GM21619 (cell line): Measurements from ENCODE around the gene PIBF1.
"Not testable (repeated sequence)": the region's sequence is repeated elsewhere in the genome, so short reads cannot be mapped to it uniquely, and the experiment has no call there.

Source experiments
- ATAC-seq: cut with Tn5 transposase; IDR thresholded peaks from one replicate; pipeline ENCODE4 v1.9.1; 2021; ENCODE audit not compliant: unreplicated experiment

PIBF1 gene

DNA sequence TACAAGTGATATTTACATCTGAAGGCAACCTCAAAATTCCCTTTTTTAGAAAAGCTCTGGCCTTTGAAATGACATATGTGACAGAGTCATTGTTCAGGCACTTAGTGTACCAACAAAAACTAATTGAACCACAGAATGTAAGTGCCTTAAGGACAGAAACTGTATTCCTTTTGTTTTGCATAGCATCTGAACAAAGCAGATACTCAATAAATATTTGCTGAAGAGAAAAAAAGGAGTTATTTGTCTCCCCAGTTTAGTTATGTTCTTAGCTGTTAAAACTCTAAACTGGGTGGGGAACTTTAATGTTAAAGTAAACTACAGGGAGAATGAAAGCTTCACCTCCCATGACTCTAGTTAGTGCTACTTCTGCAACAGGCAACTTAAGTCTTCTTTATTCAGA is 220.0 kb downstream of the PIBF1 start:
- ATAC-seq = no peak

DNA sequence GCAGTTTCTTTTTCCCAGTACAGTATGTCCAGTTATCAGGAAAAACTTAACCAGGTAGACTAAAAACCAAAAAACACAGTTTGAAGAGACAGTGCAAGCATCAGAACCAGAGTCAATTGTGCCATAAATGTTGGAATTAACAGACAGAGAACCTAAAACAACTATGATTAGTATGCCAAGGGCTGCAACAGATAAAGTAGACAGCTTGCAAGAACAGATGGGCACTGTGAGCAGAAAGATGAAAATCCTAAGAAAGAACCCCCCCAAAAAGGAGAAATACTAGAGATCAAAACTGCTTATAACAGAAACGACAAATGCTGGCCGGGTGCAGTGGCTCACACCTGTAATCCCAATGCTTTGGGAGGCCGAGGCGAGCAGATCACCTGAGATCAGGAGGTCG is 229.8 kb downstream of the PIBF1 start:
- ATAC-seq = no peak

DNA sequence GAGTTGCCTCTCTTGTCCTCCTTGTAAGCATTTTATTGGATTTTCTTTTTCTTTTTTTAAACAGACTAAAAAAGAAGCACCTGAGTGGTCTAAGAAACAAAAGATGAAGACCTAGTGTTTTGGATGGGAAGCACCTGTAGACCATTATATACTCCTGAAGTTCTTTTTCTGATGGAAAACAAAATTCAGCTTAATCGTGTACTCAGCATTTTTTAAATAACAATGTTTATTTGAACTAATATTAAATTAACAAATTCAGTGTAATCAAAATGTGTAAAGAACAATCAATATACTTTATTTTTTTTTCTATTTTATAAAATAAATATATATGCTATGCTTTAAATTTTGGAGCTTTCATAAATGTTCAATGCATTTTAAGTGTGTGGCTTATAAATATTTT is 233.9 kb downstream of the PIBF1 start:
- no peak for ATAC-seq

DNA sequence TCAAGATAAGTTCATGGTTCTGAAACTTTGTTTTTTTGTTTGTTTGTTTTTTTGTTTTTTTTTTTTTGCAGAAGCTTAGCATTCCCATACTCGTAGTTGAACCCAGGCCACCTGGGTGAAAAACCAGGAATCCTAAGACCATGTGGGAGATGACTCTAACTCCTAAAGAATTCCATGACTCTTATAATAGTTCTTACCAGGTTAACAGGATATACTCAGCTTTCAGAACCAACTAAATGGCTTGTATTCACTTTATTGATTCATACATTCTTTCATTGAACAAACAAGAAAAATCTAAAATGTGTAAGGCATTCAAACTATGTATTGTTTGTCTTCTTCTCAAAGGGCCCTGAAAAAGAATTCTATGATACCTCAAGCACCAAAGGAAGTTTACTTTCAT is 236.4 kb downstream of the PIBF1 start:
- ATAC-seq = no peak

DNA sequence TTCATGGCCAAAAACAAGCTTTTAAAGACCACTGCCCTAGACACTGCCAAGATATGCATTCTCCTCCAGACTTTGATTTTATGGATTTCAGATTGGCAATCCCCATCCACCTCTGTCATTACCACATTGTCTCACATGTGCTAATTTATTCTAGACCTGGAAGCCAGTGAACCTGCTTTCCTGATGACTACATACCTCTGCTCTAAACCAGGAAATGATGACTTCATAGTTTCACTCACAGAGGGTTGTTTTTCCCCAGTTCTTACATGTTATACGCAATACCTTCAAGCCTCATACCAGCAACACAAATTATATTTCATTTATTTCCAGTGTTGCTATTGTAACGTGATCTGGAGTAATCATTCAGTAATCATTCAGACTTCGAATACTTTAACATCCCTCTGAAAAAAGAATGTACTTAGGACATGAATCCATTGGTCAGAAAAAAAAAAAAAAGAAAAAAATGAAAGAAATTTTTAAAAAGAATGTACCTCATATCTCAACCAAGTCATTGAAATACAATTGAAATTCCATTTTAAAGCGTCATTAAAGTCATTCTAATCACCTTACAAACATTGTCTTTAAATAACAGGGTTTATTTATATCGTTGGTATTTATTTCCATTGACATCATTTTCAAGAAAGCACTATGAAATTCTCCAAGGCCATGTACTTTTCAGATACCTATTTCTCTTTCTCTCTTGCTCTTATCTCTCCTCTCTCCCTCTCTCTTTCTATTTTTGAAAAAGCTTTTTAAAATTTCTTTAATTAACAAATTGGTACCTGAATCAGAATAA is 243.5 kb downstream of the PIBF1 start:
- ATAC-seq = no peak

DNA sequence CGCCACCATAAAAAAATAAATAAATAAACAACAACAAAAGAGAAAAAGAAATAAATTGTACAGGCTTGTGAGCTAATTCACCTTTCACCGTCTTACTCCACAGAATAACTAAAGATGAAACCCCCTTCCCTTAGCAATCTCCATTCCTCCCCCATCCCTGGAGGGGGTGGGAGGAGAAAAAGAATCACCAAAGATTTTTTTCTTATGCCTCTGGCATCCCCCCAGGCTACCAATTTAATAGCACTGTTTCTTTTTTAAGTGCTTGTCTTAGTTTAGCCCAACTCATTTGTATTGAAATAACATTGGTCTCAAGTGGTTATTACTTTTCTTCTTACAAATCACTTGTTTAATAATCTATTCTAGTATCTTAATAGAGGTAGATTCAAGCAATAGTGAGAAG is 253.0 kb downstream of the PIBF1 start:
- ATAC-seq = no peak

DNA sequence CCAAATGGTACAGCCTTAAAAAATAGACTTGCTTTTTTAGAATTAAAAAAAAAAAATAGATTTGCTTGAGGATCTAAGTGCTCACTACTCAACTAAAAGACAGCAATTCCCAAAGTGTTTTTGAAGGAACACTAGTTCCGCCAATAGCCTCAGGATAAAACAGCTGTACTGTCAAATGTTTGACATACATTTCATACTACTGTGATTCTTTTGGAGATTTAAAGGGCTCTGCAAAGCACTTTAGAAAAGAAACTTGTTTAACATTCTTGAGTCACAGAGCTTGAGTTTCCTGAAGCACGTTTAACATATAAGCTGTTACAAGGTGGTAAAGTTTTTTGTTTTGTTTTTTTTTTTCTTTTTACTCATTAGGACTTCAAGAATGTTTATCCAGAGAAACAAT is 253.7 kb downstream of the PIBF1 start:
- ATAC-seq = no peak

DNA sequence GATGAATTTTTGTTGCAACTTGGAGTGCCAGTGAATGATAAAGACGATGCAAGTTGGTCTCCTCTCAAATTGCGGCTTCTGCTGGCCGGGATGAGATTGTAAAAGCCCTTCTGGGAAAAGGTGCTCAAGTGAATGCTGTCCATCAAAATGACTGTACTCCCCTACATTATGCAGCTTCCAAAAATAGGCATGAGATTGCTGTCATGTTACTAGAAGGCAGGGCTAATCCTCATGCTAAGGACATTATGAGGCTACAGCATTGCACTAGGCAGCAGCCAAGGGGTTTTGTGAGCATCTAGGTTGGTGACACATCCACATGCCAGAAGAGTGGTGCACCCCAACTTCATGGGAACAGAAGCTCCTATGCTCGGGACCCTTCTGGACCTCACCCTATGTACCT is 254.6 kb downstream of the PIBF1 start:
- no peak for ATAC-seq

DNA sequence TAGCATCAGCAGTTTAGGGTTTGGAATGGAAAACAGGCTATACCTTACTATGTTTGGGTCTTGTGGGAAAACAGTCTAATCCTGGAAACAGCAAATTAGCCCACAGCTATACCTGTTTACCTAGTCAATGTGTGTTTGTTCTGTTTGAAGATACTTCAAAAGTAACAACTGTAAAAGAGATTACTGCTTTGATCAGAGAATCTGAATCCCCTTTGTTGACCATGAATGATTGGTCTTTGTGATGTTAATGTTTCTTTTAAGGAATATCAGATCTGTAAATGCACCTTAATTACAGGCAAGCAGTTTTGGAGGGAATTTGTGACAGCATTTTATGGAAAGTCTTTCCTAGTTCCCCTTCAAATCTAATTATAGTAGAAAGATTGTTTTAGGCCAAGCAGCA is 256.1 kb downstream of the PIBF1 start:
- no peak for ATAC-seq

DNA sequence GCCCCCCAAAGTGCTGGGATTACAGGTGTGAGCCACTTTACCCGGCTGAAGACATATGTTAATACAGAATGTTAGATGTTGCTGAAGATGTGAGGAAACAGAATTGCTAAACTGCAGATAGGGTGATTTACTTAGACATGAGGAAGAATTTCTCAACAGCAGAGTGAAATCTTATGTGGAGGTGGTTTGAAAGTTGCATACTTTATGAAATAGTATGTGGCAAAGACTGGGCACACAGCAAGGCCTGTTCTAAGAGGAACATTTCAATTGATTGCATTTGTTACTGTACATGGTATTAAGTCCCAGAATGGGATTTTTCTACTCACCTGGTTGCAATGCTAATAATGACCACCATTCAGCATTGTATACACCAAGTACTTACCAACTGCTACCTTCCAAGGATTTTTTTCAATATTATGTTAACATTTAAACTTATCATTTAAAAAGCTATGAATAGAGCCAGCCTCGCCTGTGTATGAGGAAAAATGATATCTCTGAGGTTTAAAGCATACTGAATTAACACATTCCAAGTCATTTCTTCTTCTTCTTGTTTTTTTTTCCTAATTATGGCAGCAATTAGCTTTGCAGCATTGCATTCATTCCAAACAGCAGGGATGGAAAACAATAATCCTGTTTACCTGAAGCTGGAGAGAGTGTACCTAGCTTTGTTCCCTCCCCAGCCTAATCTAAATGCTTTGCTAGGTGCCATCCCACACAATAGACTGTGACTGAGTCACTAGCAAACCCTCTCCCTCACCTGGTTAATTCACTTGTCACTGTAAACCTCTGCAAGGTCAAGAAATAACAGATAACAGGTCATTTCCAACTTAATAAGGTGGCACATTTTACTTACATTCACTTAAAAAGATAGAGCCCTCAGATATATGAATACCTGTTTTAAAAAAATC is 257.5 kb downstream of the PIBF1 start:
- no peak for ATAC-seq

DNA sequence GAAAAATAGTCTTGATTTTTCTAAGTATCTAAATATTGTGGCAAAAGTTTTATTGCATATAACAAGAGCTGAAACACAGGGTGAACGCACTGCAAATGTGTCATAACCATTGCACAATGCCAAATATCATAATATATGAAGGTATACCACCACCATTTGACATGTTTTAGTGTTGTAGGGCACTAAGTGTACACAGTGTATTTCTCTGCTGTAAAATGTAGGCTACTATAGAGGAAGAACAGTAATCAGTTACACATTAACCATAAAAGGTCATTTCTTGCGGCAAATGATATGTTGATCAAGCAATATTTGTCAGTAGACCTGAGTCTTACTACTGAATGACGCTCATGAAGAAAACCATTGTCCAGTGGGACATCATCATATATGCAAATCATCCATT is 258.6 kb downstream of the PIBF1 start:
- no peak for ATAC-seq

DNA sequence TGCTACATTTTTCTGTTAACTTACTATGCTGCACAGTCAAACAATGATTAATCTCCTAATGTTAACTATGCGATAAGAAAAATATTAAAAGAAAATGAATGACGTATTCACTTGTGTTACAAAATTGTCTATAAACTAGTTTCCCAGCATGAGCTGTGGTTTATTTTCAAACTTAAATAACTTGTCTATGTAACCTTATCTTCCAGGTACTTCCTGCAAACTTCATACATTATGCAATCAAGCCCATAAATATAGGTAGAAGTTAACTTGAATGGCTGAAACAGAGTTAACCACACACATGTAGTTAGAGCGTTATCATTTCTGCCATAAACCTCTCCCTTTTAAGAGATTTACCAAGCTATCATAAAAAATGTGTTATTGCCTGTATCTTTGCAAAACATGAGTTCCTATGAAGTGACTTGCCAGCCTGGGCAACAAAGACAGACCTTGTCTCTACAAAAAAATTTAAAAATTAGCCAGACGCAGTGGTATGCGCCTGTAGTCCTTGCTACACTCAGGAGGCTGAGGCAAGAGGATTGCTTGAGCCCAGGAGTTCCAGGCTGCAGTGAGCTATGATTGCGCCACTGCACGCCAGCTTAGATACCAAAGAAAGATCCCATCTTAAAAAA is 259.1 kb downstream of the PIBF1 start:
- ATAC-seq = no peak

DNA sequence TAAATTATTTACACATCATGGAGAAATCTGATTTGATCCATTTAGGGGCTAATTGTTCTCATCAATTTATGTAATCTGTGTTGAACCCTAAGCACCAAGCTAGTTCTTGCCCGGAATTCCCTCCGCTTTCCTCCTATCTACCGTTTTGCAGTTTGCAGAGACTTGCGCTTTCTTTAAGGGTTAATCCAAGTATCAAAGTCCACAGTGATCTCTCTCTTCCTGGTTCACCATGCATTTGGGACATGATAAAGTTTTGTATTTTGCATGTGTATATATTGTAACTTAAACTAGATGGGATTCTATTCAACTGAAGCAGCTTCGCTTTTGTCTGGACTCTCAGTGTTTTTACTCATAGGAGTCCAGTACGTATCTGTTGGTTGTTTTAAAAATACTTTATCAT is 263.1 kb downstream of the PIBF1 start:
- ATAC-seq = no peak

DNA sequence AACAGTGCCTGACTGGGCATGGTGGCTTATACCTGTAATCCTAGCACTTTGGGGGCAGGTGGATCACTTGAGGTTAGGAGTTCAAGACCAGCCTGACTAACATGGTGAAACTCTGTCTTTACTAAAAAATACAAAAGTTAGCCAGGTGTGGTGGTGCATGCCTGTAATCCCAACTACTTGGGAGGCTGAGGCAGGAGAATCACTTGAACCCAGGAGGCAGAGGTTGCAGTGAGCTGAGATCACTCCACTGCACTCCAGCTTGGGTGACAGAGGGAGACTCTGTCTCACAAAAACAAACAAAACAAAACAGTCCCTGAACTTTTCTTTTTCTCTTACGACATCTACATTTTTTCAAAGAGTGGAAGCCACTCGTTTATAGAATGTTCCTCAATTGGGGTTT is 266.7 kb downstream of the PIBF1 start:
- ATAC-seq = not testable (repeated sequence)

DNA sequence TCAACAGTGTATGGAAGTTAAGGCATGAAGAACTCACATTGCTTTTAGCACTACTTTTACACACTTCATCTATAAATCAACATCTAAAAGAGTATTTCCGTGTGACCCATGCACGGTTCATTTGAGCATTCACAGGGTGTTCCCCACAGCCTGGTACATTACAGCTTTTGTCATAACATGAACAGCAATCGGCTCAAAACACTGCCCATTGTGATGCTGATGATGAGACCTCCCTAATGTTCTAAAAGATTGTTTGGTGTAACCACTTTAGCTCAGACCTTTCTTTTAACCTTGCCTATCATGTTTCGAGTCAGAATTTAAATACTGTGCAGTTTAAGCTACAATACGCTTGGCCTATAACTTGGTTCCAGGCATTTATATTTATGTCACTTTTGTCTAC is 272.8 kb downstream of the PIBF1 start:
- ATAC-seq = no peak

DNA sequence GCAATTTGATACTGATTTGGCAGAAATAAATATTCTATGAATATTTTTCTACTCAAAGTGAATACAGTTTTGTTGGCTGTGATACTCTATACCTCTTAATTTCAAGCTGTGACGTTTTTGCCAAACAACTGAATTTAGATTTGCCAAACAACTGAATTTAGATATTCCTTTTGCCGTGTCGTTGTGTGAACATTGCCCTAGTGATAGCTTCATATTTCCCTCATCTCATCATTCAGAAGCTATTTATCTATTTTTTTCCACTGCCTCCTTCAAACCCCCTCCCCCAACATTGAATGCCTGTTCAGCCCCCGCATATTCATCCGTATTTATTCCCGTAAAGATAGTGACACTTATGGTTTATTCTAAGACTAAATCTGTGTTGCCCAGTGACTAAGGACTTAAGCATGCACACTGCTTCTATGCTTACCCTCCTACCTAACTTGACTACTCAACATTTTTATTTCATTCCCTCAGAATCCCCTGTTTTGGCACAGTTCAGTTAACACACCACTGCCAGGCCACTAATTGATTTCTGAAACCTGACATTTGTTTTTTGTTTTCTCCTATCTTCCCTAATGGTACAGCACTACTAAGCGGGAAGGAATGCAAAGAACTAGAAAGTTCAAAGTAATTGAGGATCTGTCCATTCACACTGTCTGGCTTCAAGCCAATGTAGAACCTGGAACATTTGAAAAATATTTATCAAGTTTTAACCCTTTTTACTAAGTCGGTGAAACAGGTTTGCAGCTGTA is 274.1 kb downstream of the PIBF1 start:
- no peak for ATAC-seq

DNA sequence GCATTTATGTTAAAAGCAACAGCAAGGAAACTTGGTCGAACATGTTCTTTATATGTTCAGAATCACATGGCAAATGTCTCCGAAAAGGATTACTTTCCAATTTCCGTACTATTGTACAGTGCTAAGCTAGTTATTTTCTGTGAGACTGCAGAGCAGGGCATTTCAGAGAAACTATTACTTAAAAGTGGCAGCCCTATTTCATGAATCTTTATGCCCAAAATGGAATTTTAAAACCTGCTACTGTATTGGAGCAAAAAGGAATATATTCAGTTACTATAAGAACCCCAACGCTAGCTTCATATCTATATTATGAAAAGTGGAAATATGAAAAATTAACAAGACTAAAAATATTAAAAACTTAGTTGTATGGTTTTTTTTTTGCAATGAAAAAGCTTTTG is 274.6 kb downstream of the PIBF1 start:
- ATAC-seq = no peak

DNA sequence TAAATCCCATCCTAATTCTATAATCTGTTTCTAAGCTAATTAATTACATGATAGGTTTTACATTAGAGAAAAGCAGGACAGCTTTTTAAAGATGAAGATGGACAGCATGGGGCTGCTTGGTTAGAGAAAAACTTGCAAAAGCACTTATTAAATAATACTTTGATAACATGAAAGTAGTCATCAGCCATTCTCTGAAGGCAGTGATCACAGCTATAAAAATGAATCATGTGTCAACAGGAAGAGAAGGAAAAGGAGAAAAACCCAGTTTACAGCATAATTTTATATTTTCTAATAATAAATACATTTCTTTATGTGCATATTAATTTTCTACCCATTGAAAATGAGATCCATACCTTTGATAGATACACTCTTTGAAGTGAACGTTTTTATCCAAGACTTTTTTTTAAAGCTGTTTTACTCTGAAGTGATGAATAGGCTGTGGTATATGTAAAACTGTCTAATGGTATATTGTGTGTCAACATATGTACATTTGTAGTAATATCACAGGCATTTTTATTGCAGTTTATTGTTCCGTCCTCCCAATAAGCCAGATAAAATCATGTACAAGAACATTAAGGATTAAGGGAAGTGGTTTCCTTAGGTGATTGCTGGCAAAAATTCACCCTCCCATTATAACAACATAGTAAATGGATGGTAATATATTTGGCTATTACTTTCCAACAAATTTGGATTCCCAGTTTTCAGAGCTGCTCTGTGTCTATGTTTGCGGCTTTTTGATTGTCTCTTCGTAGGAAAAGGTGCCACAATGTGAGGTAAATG is 275.5 kb downstream of the PIBF1 start:
- no peak for ATAC-seq

DNA sequence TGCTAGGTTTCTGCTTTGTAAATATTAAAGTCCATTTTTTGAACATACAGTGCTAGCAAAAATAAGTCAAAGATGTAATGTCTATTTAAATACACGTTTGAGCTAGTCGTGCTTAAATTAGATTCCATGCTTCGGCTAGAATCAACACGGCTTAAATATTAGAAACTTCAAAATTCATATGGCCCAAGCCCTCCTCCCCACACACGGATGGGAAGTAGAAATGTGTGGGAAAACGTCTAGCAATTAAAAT is 276.1 kb downstream of the PIBF1 start:
- no peak for ATAC-seq

DNA sequence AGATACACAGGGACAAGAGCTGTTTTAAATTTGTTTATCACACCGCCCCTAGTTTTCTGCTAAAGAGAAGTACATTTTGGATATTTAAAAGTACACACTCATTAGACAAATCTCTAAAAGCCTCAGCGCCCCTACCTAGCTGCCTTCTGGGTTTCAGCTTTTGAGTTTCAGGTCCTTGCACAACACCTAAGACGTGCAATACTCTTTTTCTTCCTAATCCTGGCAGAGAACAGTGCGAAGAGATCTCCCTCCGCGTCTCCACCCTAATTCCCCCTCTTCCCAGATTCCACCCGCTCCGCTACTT is 276.5 kb downstream of the PIBF1 start:
- peak; percentile 12 for ATAC-seq
